Measurements from ENCODE around the gene APLP2.
"Not testable (repeated sequence)": the region's sequence is repeated elsewhere in the genome, so short reads cannot be mapped to it uniquely, and the experiment has no call there.

The APLP2 gene

GRCh38 chr11:130163346-130164220 lies 93.9 kb downstream of the APLP2 start:
- no peak for DNase-seq (ENCODE audit: extremely low read depth in 1 of 2, low read depth in 1 of 2)

GRCh38 chr11:130164221-130164570 lies 94.5 kb downstream of the APLP2 start:
- no peak for DNase-seq (ENCODE audit: extremely low read depth in 1 of 2, low read depth in 1 of 2)

DNA sequence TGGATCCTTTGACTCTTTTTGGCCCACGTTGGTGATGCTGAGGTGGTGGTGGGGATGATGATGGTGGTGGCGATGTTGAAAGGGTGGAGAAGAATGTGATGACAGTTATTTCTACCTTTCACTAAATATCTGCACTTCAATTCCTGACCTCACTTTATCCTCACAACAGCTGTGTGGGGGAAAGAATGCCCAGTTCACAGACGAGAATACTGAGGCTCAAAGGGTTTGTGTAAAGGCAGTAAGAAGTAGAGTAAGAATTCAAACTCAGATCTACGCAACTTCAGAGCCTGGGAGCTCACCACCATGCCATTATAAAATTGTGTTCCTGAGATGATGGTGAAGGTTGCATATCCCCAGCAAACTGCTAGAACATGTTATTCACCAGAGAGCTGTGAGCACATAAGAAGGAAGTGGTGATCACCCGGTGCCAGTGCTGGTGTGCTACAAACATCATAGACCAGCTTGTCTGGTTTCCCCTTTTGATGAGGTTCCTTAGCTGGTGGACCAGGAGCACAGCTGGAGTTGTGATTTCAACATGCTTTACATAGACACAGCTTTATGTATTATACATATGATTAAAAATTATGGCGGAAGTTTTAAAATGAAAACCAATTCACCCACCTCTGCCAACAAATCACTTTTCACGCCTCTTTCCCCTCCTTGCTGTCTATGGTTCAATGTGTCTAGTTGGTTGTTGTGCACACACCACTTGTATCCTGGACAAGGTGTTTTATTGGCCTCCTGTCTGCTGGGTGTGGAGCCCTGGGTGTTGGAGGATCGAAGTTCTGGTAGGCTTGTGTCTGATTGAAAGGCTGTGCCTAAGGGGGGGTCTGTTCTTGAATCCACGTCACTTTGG lies 96.1 kb downstream of the APLP2 start:
- DNase-seq (ENCODE audit: extremely low read depth in 1 of 2, low read depth in 1 of 2), result no peak

- DNase-seq (ENCODE audit: extremely low read depth in 1 of 2, low read depth in 1 of 2), result no peak
Observed at GRCh38 chr11:130166457-130166784, 96.7 kb downstream of the APLP2 start.

DNA sequence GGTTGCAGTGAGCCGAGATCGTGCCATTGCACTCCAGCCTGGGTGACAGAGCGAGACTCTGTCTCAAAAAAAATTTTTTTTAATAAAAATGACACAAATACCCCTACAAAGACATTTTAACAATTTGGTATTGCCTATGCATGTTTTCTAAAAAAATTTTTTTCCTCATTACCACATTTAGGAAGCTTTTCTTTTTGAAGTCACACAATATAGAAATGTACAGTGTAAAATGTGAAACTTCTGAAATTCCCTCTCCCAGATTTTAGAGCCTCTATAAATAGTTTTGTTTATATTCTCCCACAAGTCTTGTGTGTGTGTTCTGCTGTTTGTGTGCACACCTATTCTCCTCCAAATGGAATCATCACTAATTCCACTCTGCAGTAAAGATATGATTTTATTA lies 97.5 kb downstream of the APLP2 start:
- no peak for DNase-seq (ENCODE audit: extremely low read depth in 1 of 2, low read depth in 1 of 2)

GRCh38 chr11:130168105-130168504 lies 98.4 kb downstream of the APLP2 start:
- DNase-seq (ENCODE audit: extremely low read depth in 1 of 2, low read depth in 1 of 2), result no peak

DNA sequence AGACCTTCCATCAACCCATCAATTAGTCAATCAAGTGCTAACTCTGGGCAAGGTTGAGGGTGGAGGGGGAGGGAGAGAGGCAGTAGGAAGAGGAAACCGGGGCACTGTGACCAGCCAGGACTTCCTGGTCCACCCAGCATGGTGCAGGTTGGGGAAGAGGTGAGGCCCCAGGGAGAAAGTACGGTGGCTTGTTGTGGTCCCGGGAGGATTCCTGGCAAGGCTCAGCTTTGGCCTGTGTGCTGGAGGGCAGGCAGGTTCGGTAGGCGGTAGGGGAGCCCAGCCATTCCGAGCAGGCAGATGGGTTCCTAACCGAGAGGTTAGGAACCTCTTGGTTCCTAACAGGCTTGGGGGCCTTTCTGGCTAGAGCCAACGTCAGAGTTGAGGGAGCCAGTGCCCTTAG lies 100.7 kb downstream of the APLP2 start:
- no peak for DNase-seq (ENCODE audit: extremely low read depth in 1 of 2, low read depth in 1 of 2)

GRCh38 chr11:130171534-130171933 lies 101.8 kb downstream of the APLP2 start:
- no peak for DNase-seq (ENCODE audit: extremely low read depth in 1 of 2, low read depth in 1 of 2)

- DNase-seq (ENCODE audit: extremely low read depth in 1 of 2, low read depth in 1 of 2), result not testable (repeated sequence)
Observed at GRCh38 chr11:130172001-130172400, 102.3 kb downstream of the APLP2 start.

- no peak for DNase-seq (ENCODE audit: extremely low read depth in 1 of 2, low read depth in 1 of 2)
Observed at GRCh38 chr11:130174642-130175041, 104.9 kb downstream of the APLP2 start.

DNA sequence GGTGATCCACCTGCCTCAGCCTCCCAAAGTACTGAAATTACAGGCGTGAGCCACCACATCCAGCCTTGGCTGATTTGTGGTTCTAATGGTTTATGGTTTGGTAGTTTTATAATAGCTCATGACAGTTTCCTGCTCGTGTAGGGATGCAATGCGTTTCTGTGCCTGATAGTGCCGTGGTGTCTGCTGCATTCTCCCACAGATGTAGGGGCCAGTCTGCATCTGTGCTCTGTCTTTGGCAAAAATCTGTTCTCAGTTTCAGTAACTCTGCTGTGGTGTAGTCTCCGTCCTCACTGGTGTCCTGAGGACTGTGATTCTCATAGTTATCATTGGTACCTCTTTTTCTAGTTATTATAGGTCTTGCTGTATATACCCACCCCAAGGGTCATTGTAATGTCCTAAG lies 106.2 kb downstream of the APLP2 start:
- no peak for DNase-seq (ENCODE audit: extremely low read depth in 1 of 2, low read depth in 1 of 2)

- DNase-seq (ENCODE audit: extremely low read depth in 1 of 2, low read depth in 1 of 2), result no peak
Observed at GRCh38 chr11:130177782-130178181, 108.1 kb downstream of the APLP2 start.

DNA sequence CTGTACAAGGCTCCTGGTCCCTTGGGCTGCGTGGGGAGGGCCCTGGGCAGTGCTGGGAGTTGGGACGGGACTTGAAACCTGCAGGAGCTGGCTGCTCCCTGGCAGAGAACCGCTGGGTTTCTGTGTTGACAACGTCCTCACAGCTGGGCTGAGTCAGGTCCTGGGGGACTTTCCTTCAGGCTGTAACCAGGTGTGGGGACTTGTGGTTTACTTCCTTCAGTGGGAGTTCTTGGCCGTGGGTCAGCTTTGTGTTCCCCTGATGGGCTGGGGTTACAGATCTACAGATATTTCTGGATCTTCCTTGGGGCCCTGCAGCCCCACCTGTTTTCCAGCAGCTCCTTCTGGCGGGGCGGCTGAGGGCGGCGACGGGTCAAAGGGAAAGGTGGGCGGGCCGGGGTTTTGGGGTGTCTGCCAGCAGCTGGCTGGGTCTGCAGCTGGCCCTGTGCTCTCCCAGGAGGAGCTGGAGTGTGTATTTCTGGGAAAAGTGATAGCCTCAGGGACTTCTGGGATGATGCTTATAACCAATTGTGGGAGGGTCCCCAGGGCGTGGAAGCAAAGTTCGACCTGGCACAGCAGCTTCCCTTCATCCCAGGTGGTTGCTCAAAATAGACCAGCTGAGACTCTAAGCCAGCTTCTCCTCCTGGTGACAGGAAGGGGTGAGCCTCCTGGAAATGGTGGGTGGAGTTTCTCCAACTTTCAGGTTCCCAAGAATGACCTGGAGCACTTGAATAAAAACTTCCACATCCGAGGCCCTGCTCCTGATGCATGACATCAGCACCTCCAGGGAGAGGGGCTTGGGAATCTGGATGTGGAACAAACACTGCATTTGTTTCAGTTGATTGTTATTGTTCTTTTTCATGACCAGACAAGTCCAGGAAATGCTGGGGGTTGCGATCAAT lies 109.0 kb downstream of the APLP2 start:
- no peak for DNase-seq (ENCODE audit: extremely low read depth in 1 of 2, low read depth in 1 of 2)

GRCh38 chr11:130179396-130180306 lies 110.0 kb downstream of the APLP2 start:
- DNase-seq (ENCODE audit: extremely low read depth in 1 of 2, low read depth in 1 of 2), result no peak

DNA sequence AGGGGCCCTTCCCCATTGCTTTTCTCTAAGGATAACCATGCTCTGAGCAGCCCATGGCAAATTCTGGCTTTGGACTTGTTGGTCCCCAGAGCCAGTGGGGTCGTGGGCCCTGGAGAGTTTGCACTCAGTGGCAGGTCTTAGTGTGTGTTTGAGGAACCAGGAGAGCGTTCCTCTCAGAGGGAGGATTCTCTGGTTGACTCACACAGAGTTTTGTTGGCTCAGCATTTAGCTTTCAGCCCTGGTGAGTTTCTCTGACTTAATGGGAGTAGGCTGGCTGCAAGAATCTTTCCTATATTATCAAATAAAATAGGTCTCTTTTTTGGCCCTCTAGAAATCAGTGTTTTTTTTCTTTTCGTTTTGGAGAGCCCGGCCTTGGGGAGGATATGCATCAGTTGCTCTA lies 110.8 kb downstream of the APLP2 start:
- DNase-seq (ENCODE audit: extremely low read depth in 1 of 2, low read depth in 1 of 2), result no peak

DNA sequence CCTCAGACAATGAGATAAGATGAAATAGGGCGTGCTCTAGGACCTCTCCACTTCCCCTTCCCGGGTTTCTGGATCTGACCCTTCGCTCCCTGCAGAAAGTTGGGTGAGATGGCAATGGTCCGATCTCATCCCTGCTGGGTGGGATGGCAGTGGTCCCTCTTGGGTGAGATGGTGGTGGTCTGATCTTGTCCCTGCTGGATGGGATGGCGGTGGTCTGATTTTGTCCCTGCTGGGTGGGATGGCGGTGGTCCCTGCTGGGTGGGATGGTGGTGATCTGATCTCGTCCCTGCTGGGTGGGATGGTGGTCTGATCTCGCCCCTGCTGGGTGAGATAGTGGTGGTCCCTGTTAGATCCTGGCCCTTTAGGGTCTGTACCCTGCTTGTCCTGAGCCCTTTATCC lies 111.2 kb downstream of the APLP2 start:
- DNase-seq (ENCODE audit: extremely low read depth in 1 of 2, low read depth in 1 of 2), result no peak

DNA sequence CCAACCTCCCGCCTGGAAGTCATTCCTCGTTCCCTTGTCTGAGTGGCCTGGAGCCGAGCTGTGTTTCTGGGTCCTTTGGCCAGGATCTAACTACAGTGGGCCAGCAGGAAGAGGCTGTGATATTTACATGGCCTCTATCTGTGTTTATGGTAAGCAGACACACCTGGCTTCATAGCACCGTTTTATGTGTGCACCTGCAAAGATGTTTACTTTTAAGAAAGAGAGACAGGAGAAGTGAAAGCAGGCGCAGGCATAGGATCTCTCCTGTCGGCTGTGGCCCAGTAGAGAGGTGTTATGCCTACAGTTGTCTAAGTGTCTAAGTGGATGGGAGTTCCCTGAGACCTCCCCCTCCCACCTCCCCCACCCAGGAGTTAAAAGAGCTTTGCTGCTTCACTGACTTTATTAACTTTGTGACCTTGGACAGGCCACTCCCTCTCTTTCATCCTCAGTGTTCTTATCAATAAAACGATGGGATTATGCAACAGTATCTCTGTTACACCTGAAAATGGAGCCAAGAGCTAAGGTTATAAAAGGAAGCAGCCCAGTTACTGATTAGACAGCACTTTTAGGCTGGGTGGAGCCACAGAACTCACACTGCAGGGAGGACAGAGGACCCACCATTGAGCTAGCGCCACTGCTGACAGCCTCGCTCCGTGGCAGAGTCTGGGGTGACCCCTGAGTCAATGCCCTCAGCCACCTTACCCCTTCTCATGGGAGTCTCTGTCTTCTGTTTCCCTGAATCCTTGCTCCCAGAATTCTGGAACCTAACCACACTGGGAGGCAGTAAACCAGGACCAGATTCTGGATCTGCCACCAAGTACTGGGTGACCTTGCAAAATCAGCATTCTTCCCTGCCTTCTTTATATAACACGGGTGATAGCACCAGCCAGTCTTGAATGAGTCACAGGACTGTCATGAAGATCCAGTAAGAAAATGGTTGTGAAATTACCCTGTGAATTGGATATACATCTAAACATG lies 111.9 kb downstream of the APLP2 start:
- no peak for DNase-seq (ENCODE audit: extremely low read depth in 1 of 2, low read depth in 1 of 2)

DNA sequence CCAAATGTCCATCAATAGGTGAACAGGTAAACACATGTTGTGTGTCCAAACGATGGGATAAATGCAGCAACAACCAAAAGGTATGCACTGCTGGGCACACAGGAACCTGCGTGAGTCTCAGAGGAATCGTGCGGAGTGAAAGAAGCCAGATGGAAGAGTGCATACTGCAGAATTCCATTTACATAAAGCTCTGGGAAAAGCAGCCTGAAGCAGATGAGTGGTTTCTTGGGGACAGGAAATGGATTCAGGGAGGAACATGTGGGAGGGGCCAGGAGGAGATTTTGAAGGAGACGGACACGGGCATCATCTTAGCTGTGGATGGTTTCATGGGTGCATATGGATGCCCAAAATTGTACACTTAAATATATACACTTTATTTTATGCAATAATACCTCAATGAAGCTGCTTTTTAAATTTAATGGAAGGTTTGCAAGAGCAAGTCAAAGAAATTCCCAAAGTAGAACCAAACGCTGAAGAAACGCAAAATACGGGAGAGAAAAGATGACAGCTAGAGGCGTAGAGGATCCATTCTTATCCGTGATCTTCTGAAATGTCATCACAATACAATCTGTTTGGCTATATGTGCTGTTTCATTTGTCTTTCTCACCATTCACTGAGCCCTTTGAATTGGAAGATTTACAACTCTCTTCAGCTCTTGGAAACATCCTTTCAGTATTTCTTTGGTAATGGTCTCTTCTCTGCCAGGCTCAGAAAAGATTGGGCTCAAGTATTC lies 114.3 kb downstream of the APLP2 start:
- DNase-seq (ENCODE audit: extremely low read depth in 1 of 2, low read depth in 1 of 2), result no peak

Data from activated CD8-positive, alpha-beta memory T cell treated with anti-CD3 and anti-CD28 coated beads for 1 hour (primary cell).